Posterior vena cava (tissue), 2 donors: ENCODE measurements around the gene ARHGAP27. TPM values are rescaled to one million over a fixed set of nuclear protein-coding genes. Genes with fewer than 3 reads are reported as not detected.

Experiments used
- DNase-seq: peaks from one replicate; pipeline ENCODE4 v3.0.0-alpha.2; 2020; ENCODE audit warnings: low spot score
- intact Hi-C, 2 donors: fragments of 100-400 bp; cut with DNase I; formaldehyde crosslinking; loops; one replicate each; pipeline versions ENCODE4 v1.14.1 to v1.14.2; 2022 to 2023
- total RNA-seq, 2 donors: library from RNA; stranded (reverse); fragmentation: NEBNext Ultra II Directional; extraction: Animal tissue kit (Norgen Biotek cat#: 25700); gene quantifications; one replicate each; pipeline ENCODE4 v1.2.1, GENCODE V29; 2021
- donor health status: DM: yes; HTN: yes; CAD: no.
- donor health status: DM: yes; HTN: yes; CAD: no.

The ARHGAP27 gene
- total RNA-seq, 2 donors from 2014 or later = 17.8 to 24.5 TPM

DNA sequence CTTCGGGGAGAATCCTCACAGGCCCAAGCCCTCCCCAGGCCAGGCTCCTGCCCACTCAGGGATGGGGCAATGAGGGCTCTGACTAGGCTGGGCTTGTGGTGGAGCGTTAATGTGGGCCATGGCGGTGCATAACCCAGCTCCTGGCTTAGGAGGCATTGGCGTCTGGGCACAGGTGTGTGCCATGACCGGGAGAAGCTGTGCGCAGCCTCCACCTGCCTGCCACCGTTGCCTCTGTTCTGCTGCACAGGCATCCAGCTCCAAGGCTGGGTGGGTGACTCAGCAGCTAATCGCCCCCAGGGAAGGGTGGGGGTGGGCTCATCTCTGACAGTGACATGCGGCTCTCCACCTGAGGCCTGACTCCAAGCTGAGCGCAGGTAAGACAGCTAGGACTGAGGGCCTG lies 3.5 kb upstream of the ARHGAP27 start:
- intact Hi-C loops = no loop called here
- DNase-seq = peak; percentile 66

DNA sequence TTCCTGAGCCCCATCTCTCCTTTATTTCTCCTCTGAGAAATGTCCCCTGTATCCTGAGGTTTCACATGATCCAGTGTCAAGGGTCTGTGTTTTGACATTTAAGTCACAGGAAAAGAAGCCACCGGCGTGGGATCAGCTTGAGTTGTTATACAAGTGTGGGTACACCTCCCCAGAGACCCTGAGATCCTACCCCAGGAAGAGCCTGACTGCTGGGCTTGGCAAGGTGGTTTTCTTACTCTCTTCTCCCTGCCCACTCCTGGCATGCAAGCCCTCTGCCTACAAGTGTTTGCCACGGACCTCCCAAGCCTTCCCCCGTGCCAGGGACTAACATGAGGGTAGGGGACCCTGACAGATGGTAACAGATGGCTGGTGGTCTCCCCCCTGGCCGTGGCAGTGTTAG lies 2.8 kb upstream of the ARHGAP27 start:
- intact Hi-C loops = no loop called here
- DNase-seq = peak; percentile 73

- DNase-seq = no peak
- intact Hi-C loops = no loop called here
These were observed 477 bp upstream of the ARHGAP27 start for GRCh38 chr17:45433159-45433535.

DNA sequence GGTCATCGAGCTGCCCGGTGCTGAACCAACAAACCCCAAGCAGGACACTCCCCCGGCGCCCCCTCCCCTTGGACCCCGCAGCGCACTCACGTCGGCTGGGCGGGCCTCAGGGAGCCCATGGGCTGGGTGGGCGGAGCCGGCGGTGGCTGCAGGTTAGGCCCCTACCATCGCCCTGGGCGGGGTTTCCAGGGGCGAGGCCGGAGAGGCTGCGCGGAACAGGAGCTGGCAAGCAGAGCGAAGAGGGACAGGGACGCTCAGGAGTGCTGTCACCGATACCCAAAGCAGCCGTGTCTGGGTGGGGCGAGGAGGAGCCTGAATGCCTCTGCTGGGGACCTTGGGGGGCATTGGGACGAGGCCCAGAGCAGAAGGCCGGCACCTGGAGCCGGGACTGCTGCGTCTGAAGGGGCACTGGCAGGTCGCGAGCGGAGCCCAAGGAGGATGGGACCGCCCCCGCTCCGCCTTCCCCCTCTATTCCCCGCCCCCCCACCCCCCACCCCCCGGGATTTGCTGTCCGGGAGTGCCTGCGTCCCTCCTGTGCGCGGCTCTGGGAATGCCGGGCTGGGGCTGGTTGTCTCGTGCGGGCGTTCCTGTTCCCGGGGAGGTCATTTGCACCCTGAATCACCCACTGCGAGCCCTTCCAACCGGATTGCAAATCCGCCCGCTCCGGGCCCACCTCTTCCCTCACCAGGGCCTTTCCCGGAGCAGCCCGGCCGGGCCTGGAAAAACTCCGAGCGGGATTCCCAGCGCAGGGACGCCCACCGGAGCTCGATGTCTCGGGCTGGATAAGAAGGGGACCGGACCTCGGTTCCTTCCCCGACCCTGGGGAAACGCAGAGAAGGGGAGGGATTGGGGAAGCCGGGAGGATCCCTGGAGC lies 902 bp downstream of the ARHGAP27 start:
- DNase-seq = peak; percentile 92
- intact Hi-C loops = no loop called here

GRCh38 chr17:45430738-45431530 lies 1.7 kb downstream of the ARHGAP27 start:
- intact Hi-C loops = no loop called here
- DNase-seq = no peak

GRCh38 chr17:45430006-45430737 lies 2.5 kb downstream of the ARHGAP27 start:
- intact Hi-C loops = no loop called here

DNA sequence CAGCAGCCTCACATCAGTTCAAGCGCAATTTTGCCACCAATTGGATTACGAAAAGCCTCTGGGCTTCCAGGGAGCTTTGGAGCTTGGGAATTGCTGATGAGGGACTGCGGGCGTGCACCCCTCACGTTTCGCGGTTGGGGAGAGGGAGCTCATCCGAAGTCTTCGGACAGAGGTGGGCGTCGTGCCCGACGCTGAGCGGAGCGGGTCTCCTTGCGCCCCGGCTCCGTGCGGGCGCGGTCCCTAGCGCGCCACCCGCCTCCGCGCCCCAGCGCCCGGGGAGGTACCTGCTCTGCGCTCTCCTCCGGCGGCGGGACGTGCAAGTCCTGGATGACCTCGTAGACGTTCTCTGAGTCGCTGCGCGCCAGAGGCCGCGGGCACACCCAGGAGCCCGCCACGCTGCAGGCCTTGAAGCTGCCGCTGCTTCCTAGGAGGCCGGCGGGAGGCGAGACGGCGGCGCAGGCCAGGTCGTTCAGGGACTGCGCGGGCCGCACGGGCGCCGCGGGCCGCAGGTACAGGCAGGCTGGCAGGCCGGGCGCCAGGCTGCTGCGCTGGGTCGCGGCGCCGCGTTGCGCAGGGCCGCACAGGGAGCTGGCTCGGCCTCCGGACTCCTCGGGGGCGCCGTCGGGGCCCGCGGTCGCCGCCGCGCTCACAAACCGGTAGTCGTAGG lies 3.2 kb downstream of the ARHGAP27 start:
- no peak for DNase-seq
- intact Hi-C loops = no loop called here

More at GRCh38 chr17:45430006-45430737, 2.5 kb downstream of the ARHGAP27 start:
- no peak for DNase-seq

GRCh38 chr17:45428931-45429338 lies 3.7 kb downstream of the ARHGAP27 start:
- no peak for DNase-seq

GRCh38 chr17:45428050-45428617 lies 4.5 kb downstream of the ARHGAP27 start:
- DNase-seq = peak; percentile 91

More at GRCh38 chr17:45428931-45429338, 3.7 kb downstream of the ARHGAP27 start:
- intact Hi-C loops = no loop called here

GRCh38 chr17:45427181-45427835 lies 5.4 kb downstream of the ARHGAP27 start:
- intact Hi-C loops = no loop called here
- DNase-seq = no peak

More at GRCh38 chr17:45428050-45428617, 4.5 kb downstream of the ARHGAP27 start:
- intact Hi-C loops = no loop called here

DNA sequence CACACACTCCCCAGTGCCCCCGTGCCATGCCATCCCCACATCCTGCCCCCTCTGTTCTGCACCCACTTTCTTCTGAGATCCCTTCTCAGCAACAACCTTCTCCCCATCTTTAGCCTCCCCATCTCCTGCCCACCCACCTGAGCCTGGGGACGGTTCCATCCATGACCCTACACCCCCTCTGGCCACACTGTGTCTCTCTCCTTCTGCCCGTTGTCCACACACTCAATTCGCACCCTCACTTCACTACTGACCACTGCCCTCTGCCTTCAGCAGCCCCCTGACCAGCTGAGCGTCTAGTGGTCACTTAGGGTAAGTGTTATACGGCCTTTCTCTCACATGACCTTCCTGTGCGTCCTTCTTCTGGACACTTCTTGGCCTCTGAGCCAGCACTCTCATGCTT lies 6.1 kb downstream of the ARHGAP27 start:
- DNase-seq = no peak
- intact Hi-C loops = no loop called here

- no peak for DNase-seq
- intact Hi-C loops = no loop called here
These were observed 6.7 kb downstream of the ARHGAP27 start for GRCh38 chr17:45425984-45426413.

- intact Hi-C loops = no loop called here
- DNase-seq = no peak
These were observed 7.3 kb downstream of the ARHGAP27 start for GRCh38 chr17:45425125-45425983.

DNA sequence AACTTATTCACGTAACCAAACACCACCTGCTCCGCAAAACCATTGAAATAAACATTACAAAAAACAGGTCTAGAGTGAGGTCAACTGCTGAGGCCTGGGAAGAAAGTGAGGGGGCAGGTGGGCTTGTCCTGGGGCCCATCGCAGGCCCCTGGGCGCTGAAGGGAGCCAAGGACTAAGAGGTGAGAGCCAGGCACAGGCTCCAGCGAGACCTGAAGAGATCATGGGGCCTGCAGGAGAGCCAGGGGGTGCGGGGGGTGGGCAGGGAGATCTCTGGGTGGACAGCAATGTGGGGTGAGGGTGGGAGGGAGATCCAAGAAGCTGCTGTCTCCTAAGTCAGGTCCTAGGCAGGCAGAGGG lies 7.9 kb downstream of the ARHGAP27 start:
- no peak for DNase-seq
- intact Hi-C loops = no loop called here

- intact Hi-C loops = no loop called here
These were observed 8.7 kb downstream of the ARHGAP27 start for GRCh38 chr17:45423975-45424335.

GRCh38 chr17:45423304-45423974 lies 9.2 kb downstream of the ARHGAP27 start:
- DNase-seq = no peak
- intact Hi-C loops = no loop called here

More at GRCh38 chr17:45423975-45424335, 8.7 kb downstream of the ARHGAP27 start:
- DNase-seq = no peak
